GM19238 (cell line): ENCODE data around the gene FAIM.
"Not testable (repeated sequence)": the region's sequence is repeated elsewhere in the genome, so short reads cannot be mapped to it uniquely, and the experiment has no call there.

Experiments used
- DNase-seq: peaks from one replicate; pipeline ENCODE4 v3.0.0; 2011; ENCODE audit warnings: low spot score; ENCODE audit not compliant: insufficient read length

The FAIM gene

GRCh38 chr3:138678086-138678485 is 69.5 kb downstream of the FAIM start:
- no peak for DNase-seq

GRCh38 chr3:138678874-138679392 is 70.4 kb downstream of the FAIM start:
- no peak for DNase-seq

- DNase-seq = not testable (repeated sequence)
Observed at GRCh38 chr3:138680974-138681373, 72.4 kb downstream of the FAIM start.

- DNase-seq = no peak
Observed at GRCh38 chr3:138681463-138682220, 73.1 kb downstream of the FAIM start.

GRCh38 chr3:138682648-138683047 is 74.1 kb downstream of the FAIM start:
- no peak for DNase-seq
